Lung (tissue), 12 donors: Measurements from ENCODE around the gene RIN3. TPM values are rescaled to one million over a fixed set of nuclear protein-coding genes. Genes with fewer than 3 reads are reported as not detected.

ENCODE experiments used
- ATAC-seq: fragments of 200-7000 bp; cut with Tn5 transposase; one replicate; pipeline ENCODE4 v1.9.1; 2020; ENCODE audit warnings: moderate number of reproducible peaks; ENCODE audit not compliant: insufficient read depth, low FRiP score
- DNase-seq, 3 donors: peaks; one replicate each; pipeline ENCODE4 v3.0.0-alpha.2; 2013 to 2017
- H3K27ac ChIP-seq, 2 donors: one replicate each; pipeline ENCODE4 v1.5.1; 2013; ENCODE audit warnings: mild to moderate bottlenecking in 2 of 2, moderate library complexity in 2 of 2, control low read depth in 1 of 2, inconsistent platforms in 1 of 2, low read depth in 1 of 2, low read length in 1 of 2
- H3K27me3 ChIP-seq, 3 donors: one replicate each; pipeline ENCODE4 v1.5.1; 2013; ENCODE audit warnings: low read length in 2 of 3; ENCODE audit not compliant: control insufficient read depth in 3 of 3, insufficient read depth in 3 of 3
- H3K36me3 ChIP-seq, 4 donors: one replicate each; pipeline ENCODE4 v1.5.1; 2013; ENCODE audit warnings: low read length in 4 of 4, mild to moderate bottlenecking in 1 of 4, moderate library complexity in 1 of 4; ENCODE audit not compliant: control insufficient read depth in 4 of 4, insufficient read depth in 4 of 4
- H3K4me1 ChIP-seq, 5 donors: one replicate each; pipeline ENCODE4 v1.5.1; 2013; ENCODE audit warnings: low read length in 5 of 5, mild to moderate bottlenecking in 2 of 5, moderate library complexity in 1 of 5; ENCODE audit not compliant: control insufficient read depth in 5 of 5, insufficient read depth in 5 of 5
- H3K4me3 ChIP-seq: one replicate; pipeline ENCODE4 v1.5.1; 2013; ENCODE audit warnings: mild to moderate bottlenecking, control low read depth, moderate library complexity
- H3K9ac ChIP-seq, 2 donors: one replicate each; pipeline ENCODE4 v1.5.1; 2013; ENCODE audit warnings: low read length in 2 of 2, control low read depth in 1 of 2; ENCODE audit not compliant: insufficient read depth in 1 of 2
- H3K9me3 ChIP-seq, 4 donors: one replicate each; pipeline ENCODE4 v1.5.1; 2013; ENCODE audit warnings: low read length in 3 of 4, mild to moderate bottlenecking in 1 of 4, moderate library complexity in 1 of 4; ENCODE audit not compliant: control insufficient read depth in 4 of 4, insufficient read depth in 3 of 4
- WGBS, 2 donors: extraction: QIAGEN DNeasy Blood & Tissue Kit; methylation state at CpG; one replicate each; pipeline ENCODE4 v1.1.7; 2013; 5-methylcytosine and 5-hydroxymethylcytosine counted together
- polyA plus RNA-seq, 2 donors: library from polyadenylated mRNA; stranded (reverse); fragments of 200-250 nt; gene quantifications; one replicate each; pipeline ENCODE4 v1.2.1, GENCODE V29; 2013
- total RNA-seq, 2 donors: library from RNA; depleted of rRNA in 1 of 2; stranded (reverse); fragments of >200 nt in 1 of 2; gene quantifications; one replicate each; pipeline ENCODE4 v1.2.1, GENCODE V29; 2014 to 2021
- TF ChIP-seq, protein P1 (sequence below): IDR thresholded peaks from 2 replicates; pipeline ENCODE4 v1.5.1; 2012; ENCODE audit warnings: mild to moderate bottlenecking; ENCODE audit errors: control extremely low read depth, extremely low read depth
- donor health status: control.
- donor health status: control.
- donor health status: Bipolar disorder and iron deficiency.
- donor health status: healthy.
- donor health status: DM: yes; HTN: yes; CAD: no.

Gene RIN3
- total and polyA plus RNA-seq, 4 donors = 19.3 to 55.5 (median 40.2) TPM

GRCh38 chr14:92578511-92578910 is 64.9 kb downstream of the RIN3 start:
- Histone ChIP-seq H3K27ac (no peak overlapping the region), H3K9ac (no peak overlapping the region), H3K4me3 (no peak overlapping the region), H3K27me3 (no peaks in the 10 kb centered on the region), H3K4me1 (no peaks in the 10 kb centered on the region), H3K36me3 (peaks cover 0 to 22% (median 17%) of the 10 kb centered on the region in 4 donors), H3K9me3 (peaks cover 0 to 3% (median 0%) of the 10 kb centered on the region in 4 donors)
- TF ChIP-seq, protein P1, sequence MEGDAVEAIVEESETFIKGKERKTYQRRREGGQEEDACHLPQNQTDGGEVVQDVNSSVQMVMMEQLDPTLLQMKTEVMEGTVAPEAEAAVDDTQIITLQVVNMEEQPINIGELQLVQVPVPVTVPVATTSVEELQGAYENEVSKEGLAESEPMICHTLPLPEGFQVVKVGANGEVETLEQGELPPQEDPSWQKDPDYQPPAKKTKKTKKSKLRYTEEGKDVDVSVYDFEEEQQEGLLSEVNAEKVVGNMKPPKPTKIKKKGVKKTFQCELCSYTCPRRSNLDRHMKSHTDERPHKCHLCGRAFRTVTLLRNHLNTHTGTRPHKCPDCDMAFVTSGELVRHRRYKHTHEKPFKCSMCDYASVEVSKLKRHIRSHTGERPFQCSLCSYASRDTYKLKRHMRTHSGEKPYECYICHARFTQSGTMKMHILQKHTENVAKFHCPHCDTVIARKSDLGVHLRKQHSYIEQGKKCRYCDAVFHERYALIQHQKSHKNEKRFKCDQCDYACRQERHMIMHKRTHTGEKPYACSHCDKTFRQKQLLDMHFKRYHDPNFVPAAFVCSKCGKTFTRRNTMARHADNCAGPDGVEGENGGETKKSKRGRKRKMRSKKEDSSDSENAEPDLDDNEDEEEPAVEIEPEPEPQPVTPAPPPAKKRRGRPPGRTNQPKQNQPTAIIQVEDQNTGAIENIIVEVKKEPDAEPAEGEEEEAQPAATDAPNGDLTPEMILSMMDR = no peak
- 92 to 96% methylated on average over 3 of the region's 3 CpGs for WGBS, 2 donors
- no peak for DNase-seq
- no peak for ATAC-seq

DNA sequence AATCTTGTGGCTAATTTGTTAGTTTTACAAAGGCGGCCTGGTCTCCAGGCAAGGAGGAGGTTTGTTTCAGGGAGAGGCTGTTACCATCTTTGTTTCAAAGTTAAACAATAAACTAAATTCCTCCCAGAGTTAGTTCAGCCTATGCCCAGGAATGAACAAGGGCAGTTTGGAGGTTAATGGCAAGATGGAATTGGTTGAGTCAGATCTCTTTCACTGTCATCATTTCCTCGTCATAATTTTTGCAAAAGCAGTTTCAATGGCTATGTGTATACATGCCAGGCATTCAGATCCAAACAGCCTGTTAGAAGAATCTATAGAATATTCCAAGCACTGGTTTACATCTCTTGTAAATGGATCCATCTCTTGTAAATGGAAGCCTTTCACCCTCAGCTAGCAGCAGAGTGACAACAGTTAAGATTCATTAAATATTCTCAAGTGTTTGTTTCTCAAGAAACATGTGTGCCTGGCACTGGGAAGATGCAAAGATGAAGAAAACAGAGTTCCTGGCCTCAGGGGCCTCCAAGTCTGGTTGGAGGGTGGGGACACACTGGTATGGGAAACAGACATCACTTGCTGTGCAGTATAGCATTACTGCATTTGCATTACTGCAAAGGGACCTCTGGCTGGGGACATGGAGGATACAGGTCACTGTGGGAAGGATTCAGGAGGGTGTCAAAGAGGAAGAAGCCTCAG is 65.8 kb downstream of the RIN3 start:
- Histone ChIP-seq H3K4me1 (no peaks in the 10 kb centered on the region), H3K36me3 (peaks cover 0 to 22% (median 19%) of the 10 kb centered on the region in 4 donors), H3K9ac (no peak overlapping the region), H3K9me3 (peaks cover 0 to 3% (median 0%) of the 10 kb centered on the region in 4 donors), H3K4me3 (no peak overlapping the region), H3K27me3 (no peaks in the 10 kb centered on the region), H3K27ac (no peak overlapping the region)
- ATAC-seq (no peak), DNase-seq (no peak)
- 94 to 97% methylated on average over 2 of the region's 2 CpGs for WGBS, 2 donors
- TF ChIP-seq, protein P1 = no peak

DNA sequence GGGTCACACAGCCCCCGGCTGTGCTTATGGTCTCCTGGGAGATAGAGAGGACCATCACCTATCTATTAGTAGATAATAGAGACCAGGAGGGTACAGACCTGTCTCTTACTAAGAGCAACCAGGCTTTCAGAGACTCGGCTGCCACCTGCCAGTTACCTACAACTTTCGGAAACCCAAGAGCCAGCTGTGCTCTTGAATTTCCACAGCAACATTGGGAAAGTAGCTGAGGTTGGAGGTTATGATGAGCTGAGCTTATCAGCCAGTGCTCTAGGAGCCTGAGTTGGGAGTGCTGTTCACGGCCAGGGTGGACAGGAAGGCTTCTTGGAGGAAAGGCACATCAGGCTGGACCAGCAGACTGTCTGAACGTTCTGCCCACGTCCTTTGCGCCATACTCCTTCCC is 67.6 kb downstream of the RIN3 start:
- TF ChIP-seq, protein P1 = no peak
- Histone ChIP-seq H3K4me3 (no peak overlapping the region), H3K27ac (no peak overlapping the region), H3K4me1 (peaks cover 0 to 9% (median 5%) of the 10 kb centered on the region in 5 donors), H3K27me3 (no peaks in the 10 kb centered on the region), H3K9me3 (peaks cover 0 to 3% (median 0%) of the 10 kb centered on the region in 4 donors), H3K36me3 (peaks cover 0 to 22% (median 19%) of the 10 kb centered on the region in 4 donors), H3K9ac (no peak overlapping the region)
- no peak for DNase-seq
- WGBS, 2 donors = 89 to 90% methylated on average over 7 of the region's 7 CpGs
- no peak for ATAC-seq
